22Rv1 (cell line): ENCODE data around the gene CHEK1.

ENCODE experiments used
- CTCF ChIP-seq: fragments of 450-650 bp; IDR thresholded peaks from 2 replicates; pipeline ENCODE4 v1.5.1; 2017; ENCODE audit warnings: mild to moderate bottlenecking
- ZFX ChIP-seq: fragments of 450-650 bp; IDR thresholded peaks from 2 replicates; pipeline ENCODE4 v1.6.1; 2017; ENCODE audit warnings: antibody characterized with exemption, borderline replicate concordance

- TF ChIP-seq CTCF: no peak
- no peak for TF ChIP-seq ZFX
Observed at GRCh38 chr11:125624756-125625213, at the start of gene CHEK1.
